CD4-positive, alpha-beta T cell (primary cell): ENCODE results near the gene MED27. TPM values are rescaled to one million over a fixed set of nuclear protein-coding genes. Genes with fewer than 3 reads are reported as not detected.

Experiments used
- ATAC-seq: fragments of 200-7000 bp; cut with Tn5 transposase; one replicate; pipeline ENCODE4 v1.10.0; 2022; ENCODE audit warnings: mild to moderate bottlenecking; ENCODE audit not compliant: poor library complexity
- CTCF ChIA-PET: fragments of 350-600 bp; sonication (Branson Sonifier 250); formaldehyde crosslinking; loops from one replicate; lab custom pipeline; 2021; ENCODE audit warnings: antibody characterized with exemption, inconsistent platforms; lab: Charles Lee
- POLR2A ChIA-PET: fragments of 350-600 bp; sonication (Branson Sonifier 250); formaldehyde crosslinking; loops from one replicate; lab custom pipeline; 2021; ENCODE audit warnings: antibody characterized with exemption, inconsistent platforms; lab: Charles Lee
- DNase-seq, 14 experiments: peaks; one replicate each; pipeline ENCODE4 v3.0.0-alpha.2; 2013 to 2020; ENCODE audit warnings: mixed read lengths in 2 of 14
- H3K27ac ChIP-seq, 2 donors: one replicate each; pipeline versions ENCODE4 v1.5.1 to v1.7.0; 2013; ENCODE audit warnings: low read length in 2 of 2, low read depth in 1 of 2, mild to moderate bottlenecking in 1 of 2
- H3K27me3 ChIP-seq, 2 experiments: 1 replicate in 1 of 2; 2 replicates in 1 of 2; pipeline versions ENCODE4 v1.6.1 to v1.7.0; 2013; ENCODE audit warnings: low read length in 2 of 2, control low read depth in 1 of 2, mild to moderate bottlenecking in 1 of 2, moderate library complexity in 1 of 2; ENCODE audit not compliant: insufficient read depth in 2 of 2, control insufficient read depth in 1 of 2
- H3K36me3 ChIP-seq: one replicate; pipeline ENCODE4 v1.6.1; 2013; ENCODE audit warnings: low read length, control low read depth; ENCODE audit not compliant: insufficient read depth
- H3K4me1 ChIP-seq: one replicate; pipeline ENCODE4 v1.6.1; 2013; ENCODE audit warnings: low read length, control low read depth; ENCODE audit not compliant: insufficient read depth
- H3K4me3 ChIP-seq: one replicate; pipeline ENCODE4 v1.5.1; 2013; ENCODE audit warnings: mild to moderate bottlenecking, low read length, moderate library complexity
- H3K9me3 ChIP-seq, 2 experiments: 1 replicate in 1 of 2; 2 replicates in 1 of 2; pipeline versions ENCODE4 v1.6.1 to v1.7.0; 2013; ENCODE audit warnings: low read length in 2 of 2, mild to moderate bottlenecking in 2 of 2, control low read depth in 1 of 2, moderate library complexity in 1 of 2; ENCODE audit not compliant: control insufficient read depth in 1 of 2, insufficient read depth in 1 of 2
- H3K27ac Mint-ChIP-seq: one replicate; pipeline ENCODE4 v1.8.0; 2020; ENCODE audit warnings: mixed read lengths
- H3K27me3 Mint-ChIP-seq: one replicate; pipeline ENCODE4 v1.8.0; 2021; ENCODE audit warnings: mixed read lengths
- H3K36me3 Mint-ChIP-seq: one replicate; pipeline ENCODE4 v1.8.0; 2021; ENCODE audit warnings: low read depth, mixed read lengths
- H3K4me1 Mint-ChIP-seq: one replicate; pipeline ENCODE4 v1.8.0; 2021; ENCODE audit warnings: low read depth, mixed read lengths
- H3K4me3 Mint-ChIP-seq: one replicate; pipeline ENCODE4 v1.8.0; 2020; ENCODE audit warnings: mild to moderate bottlenecking, mixed read lengths
- H3K9me3 Mint-ChIP-seq: one replicate; pipeline ENCODE4 v1.8.0; 2020; ENCODE audit warnings: mixed read lengths
- intact Hi-C, 2 experiments: fragments of 100-400 bp; cut with DNase I in 1 of 2; cut with micrococcal nuclease in 1 of 2; formaldehyde crosslinking; loops; one replicate each; pipeline versions ENCODE4 v1.15.1 to v1.9.0; 2023 to 2025; cut with DNase I, micrococcal nuclease
- total RNA-seq, 174 experiments: library from RNA in 2 of 174; stranded (reverse) in 2 of 174; gene quantifications; one replicate each; pipeline ENCODE4 v1.2.3 and lab custom pipeline; 2021 to 2026
- TF ChIP-seq, protein P1 (sequence below): fragments of 200-600 bp; IDR thresholded peaks from one replicate; pipeline ENCODE4 v1.8.0; 2022; ENCODE audit warnings: antibody characterized with exemption, mild to moderate bottlenecking

The MED27 gene
- total RNA-seq, 2 experiments from 2014 or later: 15.0 to 17.4 TPM

DNA sequence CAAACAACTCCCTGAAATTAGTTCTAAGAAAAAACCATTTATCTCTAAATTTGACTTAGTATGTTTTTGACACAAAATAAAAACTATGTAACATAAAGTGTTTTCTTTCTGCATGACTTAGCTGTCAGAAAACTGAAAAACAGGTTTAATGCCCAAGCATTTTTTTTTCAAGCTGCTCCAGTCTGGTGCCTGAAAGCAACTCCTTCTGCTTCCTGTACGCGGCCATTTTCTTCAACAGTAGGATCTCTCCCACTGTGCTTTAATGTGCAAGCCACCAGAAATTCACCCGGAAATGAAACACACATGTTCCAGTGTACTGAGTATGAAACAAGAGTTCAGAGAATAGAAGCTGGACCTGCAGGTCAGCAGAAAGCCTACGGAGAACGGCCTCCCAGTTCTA, 161.2 kb downstream of the MED27 start:
- Histone ChIP-seq H3K4me3 (no peak overlapping the region), H3K9me3 (no peaks in the 10 kb centered on the region), H3K27ac (no peak overlapping the region), H3K36me3 (no peaks in the 10 kb centered on the region), H3K27me3 (no peaks in the 10 kb centered on the region), H3K4me1 (no peaks in the 10 kb centered on the region)
- intact Hi-C loops: no loop called here
- Mint-ChIP-seq H3K4me1 (no peaks in the 10 kb centered on the region), H3K9me3 (no peaks in the 10 kb centered on the region), H3K27ac (no peak overlapping the region), H3K36me3 (peaks cover 29% of the 10 kb centered on the region), H3K4me3 (no peak overlapping the region), H3K27me3 (no peaks in the 10 kb centered on the region)
- ChIA-PET POLR2A (no interaction called here), CTCF (no interaction called here)
- TF ChIP-seq, protein P1, sequence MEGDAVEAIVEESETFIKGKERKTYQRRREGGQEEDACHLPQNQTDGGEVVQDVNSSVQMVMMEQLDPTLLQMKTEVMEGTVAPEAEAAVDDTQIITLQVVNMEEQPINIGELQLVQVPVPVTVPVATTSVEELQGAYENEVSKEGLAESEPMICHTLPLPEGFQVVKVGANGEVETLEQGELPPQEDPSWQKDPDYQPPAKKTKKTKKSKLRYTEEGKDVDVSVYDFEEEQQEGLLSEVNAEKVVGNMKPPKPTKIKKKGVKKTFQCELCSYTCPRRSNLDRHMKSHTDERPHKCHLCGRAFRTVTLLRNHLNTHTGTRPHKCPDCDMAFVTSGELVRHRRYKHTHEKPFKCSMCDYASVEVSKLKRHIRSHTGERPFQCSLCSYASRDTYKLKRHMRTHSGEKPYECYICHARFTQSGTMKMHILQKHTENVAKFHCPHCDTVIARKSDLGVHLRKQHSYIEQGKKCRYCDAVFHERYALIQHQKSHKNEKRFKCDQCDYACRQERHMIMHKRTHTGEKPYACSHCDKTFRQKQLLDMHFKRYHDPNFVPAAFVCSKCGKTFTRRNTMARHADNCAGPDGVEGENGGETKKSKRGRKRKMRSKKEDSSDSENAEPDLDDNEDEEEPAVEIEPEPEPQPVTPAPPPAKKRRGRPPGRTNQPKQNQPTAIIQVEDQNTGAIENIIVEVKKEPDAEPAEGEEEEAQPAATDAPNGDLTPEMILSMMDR: no peak
- DNase-seq (no peak), ATAC-seq (no peak)

DNA sequence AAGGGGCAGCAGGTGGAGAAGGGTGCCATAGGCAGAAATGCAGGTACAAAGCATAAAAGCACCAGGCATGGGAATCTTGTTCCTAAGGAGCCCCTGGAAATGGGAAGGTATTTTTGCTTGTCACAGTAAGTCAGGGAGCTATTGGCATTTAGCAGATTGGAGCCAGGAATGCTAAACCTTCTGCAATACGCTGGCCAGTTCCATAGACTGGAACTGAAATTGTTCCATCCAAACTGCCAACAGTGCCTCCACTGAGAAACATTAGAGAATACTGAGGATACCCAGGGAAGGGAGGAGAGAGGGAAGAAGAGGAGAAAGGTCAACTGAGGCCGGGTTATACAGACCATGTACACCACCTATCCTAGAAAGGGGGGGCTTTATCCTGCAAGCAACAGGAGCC, 162.7 kb downstream of the MED27 start:
- Histone ChIP-seq H3K27ac (no peak overlapping the region), H3K4me3 (no peak overlapping the region), H3K4me1 (no peaks in the 10 kb centered on the region), H3K9me3 (no peaks in the 10 kb centered on the region), H3K27me3 (no peaks in the 10 kb centered on the region), H3K36me3 (no peaks in the 10 kb centered on the region)
- ATAC-seq (no peak), DNase-seq (no peak)
- ChIA-PET POLR2A (no interaction called here), CTCF (no interaction called here)
- Mint-ChIP-seq H3K27me3 (no peaks in the 10 kb centered on the region), H3K9me3 (no peaks in the 10 kb centered on the region), H3K36me3 (peaks cover 21% of the 10 kb centered on the region), H3K4me3 (no peak overlapping the region), H3K27ac (no peak overlapping the region), H3K4me1 (peaks cover 5% of the 10 kb centered on the region)
- TF ChIP-seq, protein P1: no peak
- intact Hi-C loops: no loop called here

DNA sequence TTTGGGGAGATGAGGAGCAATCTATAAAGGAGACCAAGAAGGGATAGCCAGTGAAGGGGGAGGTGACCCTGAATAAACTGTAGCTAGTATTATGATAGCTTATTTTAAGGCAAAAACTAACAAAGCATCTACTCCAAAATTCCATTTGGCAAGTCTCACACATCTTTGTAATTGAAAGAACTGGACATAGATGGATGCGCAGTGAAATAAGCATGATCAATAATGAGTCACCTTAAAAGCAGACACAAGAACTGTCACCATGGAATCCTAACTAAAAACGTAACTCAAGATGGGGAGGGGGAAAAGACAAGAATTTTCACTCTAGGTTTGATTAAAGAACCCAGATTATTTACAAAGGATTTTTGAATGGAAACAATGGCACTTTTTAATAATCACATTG, 164.5 kb downstream of the MED27 start:
- no peaks in the 10 kb centered on the region for H3K36me3 ChIP-seq
- no peaks in the 10 kb centered on the region for H3K27me3 Mint-ChIP-seq
- H3K4me1 ChIP-seq: no peaks in the 10 kb centered on the region
- H3K4me3 Mint-ChIP-seq: no peak overlapping the region
- CTCF ChIA-PET: no interaction called here
- H3K4me3 ChIP-seq: no peak overlapping the region
- TF ChIP-seq, protein P1: no peak
- H3K27ac Mint-ChIP-seq: no peak overlapping the region
- no peaks in the 10 kb centered on the region for H3K27me3 ChIP-seq
- H3K27ac ChIP-seq: no peak overlapping the region
- peaks cover 9% of the 10 kb centered on the region for H3K36me3 Mint-ChIP-seq
- ATAC-seq (no peak), DNase-seq (no peak)
- intact Hi-C loops: no loop called here
- H3K9me3 ChIP-seq: no peaks in the 10 kb centered on the region
- POLR2A ChIA-PET: no interaction called here
- H3K4me1 Mint-ChIP-seq: peaks cover 5% of the 10 kb centered on the region
- no peaks in the 10 kb centered on the region for H3K9me3 Mint-ChIP-seq
